ENCODE data around the gene MACROD2.

Gene MACROD2

DNA sequence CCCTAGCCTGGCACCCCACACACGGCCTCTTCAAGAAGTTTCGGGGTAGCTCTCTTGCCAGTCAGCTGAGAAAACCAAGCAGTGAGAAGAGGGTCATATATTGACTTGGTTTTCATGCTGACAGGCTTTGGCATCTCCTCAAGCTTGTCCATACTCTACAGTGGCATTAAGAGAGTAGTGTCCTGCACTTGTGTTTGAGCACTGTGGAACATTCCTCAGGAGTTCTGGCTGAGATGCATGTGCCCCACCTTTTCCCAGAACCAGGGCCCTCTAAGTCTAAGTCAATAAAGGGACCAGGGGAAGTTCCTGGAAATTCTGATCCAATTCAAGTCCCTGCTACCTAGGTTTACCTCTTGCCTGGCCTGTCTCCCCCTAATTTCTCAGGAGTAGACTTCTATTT, 886.2 kb downstream of the MACROD2 start:
- DNase-seq (ENCODE audit: low read depth), result no peak
- TF ChIP-seq, protein P1, sequence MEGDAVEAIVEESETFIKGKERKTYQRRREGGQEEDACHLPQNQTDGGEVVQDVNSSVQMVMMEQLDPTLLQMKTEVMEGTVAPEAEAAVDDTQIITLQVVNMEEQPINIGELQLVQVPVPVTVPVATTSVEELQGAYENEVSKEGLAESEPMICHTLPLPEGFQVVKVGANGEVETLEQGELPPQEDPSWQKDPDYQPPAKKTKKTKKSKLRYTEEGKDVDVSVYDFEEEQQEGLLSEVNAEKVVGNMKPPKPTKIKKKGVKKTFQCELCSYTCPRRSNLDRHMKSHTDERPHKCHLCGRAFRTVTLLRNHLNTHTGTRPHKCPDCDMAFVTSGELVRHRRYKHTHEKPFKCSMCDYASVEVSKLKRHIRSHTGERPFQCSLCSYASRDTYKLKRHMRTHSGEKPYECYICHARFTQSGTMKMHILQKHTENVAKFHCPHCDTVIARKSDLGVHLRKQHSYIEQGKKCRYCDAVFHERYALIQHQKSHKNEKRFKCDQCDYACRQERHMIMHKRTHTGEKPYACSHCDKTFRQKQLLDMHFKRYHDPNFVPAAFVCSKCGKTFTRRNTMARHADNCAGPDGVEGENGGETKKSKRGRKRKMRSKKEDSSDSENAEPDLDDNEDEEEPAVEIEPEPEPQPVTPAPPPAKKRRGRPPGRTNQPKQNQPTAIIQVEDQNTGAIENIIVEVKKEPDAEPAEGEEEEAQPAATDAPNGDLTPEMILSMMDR (IDR thresholded peaks at IDR 0.05; ENCODE audit: insufficient read depth, low read depth, low read length, missing control alignments), result no peak
- no peak overlapping the region for H3K4me3 ChIP-seq (ENCODE audit: low read depth, low read length)

DNA sequence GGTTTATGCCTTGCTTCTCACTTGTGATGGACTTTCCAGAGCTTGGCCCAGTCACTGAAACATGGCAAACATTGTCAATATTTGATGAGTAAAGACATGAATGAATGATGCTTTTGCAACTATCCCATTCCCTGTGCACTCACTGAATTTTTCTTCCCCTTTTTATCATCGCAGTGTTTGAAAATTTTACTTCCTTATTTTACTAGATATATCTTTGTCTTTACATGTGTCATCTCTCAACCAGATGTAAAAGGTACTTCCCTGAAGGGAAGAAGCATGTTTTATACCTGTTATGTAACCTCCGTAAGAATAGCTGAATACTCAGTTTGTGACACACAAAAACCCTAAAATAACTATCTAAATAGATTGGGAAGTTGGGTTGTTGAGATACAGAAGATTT, 886.8 kb downstream of the MACROD2 start:
- TF ChIP-seq, protein P1 (IDR thresholded peaks at IDR 0.05; ENCODE audit: insufficient read depth, low read depth, low read length, missing control alignments), result no peak
- no peak overlapping the region for H3K4me3 ChIP-seq (ENCODE audit: low read depth, low read length)
- no peak for DNase-seq (ENCODE audit: low read depth)

DNA sequence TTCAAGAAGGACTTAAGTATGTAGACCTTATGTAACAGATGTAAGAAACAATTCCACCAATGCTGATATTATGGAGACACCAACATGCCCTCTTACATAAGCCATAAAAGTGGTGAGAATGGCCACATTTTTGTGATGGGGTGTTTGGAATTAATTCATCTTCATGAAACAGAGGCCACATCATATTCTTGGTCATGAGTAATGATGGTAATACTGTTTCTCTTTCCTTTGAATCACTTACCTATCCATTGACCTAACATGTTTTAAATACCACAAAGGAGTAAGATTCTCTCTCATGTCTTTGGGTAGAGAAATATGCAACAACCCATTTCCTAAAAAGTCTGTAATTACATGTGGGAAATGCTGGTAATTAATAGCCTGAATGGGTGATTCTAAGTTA, 887.5 kb downstream of the MACROD2 start:
- TF ChIP-seq, protein P1 (IDR thresholded peaks at IDR 0.05; ENCODE audit: insufficient read depth, low read depth, low read length, missing control alignments), result no peak
- no peak overlapping the region for H3K4me3 ChIP-seq (ENCODE audit: low read depth, low read length)
- DNase-seq (ENCODE audit: low read depth), result no peak

DNA sequence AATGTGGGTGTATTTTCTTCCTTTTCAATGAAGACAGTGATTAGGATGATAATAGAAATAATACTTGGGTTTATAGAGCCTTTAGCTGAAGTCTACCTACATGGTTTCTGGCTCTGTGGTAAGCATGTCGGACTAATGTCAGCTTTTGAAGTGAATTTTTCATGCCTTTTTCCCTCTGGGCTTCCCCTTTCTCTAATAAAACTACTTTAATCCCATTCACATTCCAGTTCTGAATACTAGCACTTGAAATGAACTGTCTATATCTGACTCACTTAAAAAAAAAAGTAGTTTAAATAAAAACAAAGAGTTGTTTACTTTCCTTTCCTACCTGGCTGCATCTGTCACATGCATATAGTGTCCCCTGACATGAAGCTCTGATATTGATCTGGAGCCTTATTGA, 888.0 kb downstream of the MACROD2 start:
- no peak for DNase-seq (ENCODE audit: low read depth)
- H3K4me3 ChIP-seq (ENCODE audit: low read depth, low read length), result no peak overlapping the region
- TF ChIP-seq, protein P1 (IDR thresholded peaks at IDR 0.05; ENCODE audit: insufficient read depth, low read depth, low read length, missing control alignments), result no peak

DNA sequence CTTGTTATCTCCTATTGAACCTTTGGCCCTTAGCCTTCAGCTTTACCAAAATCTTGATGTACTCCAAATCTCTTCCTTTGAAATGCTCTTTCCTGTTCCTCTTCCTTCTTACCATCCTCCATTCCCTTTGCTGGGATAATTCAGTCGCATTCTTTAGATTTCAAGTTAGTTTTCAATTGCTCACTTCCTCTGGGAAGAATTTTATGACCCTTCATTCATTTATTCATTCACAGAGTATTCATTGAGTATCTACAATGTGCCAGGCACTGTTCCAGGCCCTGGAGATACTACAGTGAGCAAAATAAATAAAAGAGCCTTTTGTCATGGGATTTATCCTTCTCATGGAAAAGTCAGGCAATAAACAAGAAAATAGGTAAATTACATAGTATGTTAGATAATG, 890.3 kb downstream of the MACROD2 start:
- no peak overlapping the region for H3K4me3 ChIP-seq (ENCODE audit: low read depth, low read length)
- no peak for DNase-seq (ENCODE audit: low read depth)
- TF ChIP-seq, protein P1 (IDR thresholded peaks at IDR 0.05; ENCODE audit: insufficient read depth, low read depth, low read length, missing control alignments), result no peak

DNA sequence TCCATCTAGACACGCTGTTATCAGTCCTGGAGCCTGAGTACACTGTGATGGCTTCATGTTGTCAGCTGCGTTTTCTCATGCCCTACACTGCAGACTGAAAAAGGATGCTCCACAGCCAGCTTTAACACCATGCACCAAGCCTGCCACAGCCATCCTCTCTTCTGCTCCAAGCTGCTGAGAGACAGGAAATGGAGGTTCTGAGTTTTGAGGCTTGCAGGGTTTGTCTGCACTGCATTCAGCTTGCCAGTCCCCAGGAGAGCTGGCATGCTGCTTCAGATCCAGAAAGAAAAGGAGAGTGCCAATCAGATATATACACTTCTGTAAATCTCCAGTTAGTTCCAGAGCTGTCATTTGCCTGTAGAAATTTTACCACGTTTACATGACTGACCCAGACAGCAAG, 892.8 kb downstream of the MACROD2 start:
- H3K4me3 ChIP-seq (ENCODE audit: low read depth, low read length), result no peak overlapping the region
- TF ChIP-seq, protein P1 (IDR thresholded peaks at IDR 0.05; ENCODE audit: insufficient read depth, low read depth, low read length, missing control alignments), result no peak
- no peak for DNase-seq (ENCODE audit: low read depth)

DNA sequence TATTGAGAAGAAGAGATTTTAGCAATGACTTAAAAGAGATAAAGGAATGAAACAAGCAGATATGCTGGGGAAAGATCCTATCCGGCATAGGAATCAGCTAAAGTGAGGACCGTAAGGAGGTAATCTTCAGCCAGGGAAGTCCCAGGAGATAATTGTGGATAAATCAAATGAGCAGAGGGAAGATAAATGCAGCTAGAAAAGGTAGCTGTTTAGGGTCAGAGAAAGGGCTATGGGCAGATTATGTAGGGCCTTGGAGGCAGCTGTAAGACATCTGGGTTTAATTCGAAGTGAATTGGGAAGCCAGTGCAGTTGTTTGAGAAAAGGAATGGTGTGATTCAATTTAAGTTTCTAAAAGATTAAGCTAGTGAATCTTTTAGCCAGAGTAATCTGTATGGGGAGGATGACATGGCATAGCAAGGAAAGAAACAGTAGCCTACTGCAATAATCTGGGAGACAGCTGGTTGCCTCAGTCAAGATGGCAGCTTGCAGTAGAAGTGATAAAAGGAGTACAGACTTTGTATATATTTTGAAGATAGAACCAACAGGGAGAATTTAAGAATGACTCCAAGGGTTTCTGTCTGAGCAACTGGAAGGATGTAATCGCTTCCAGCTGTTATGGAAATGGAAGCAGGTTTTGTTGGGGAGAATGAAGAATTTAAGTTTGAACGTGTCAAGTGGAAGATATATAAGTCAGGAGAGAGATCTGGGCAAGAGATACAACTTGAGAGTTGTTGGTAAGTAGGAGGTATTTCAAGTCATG, 894.4 kb downstream of the MACROD2 start:
- TF ChIP-seq, protein P1 (IDR thresholded peaks at IDR 0.05; ENCODE audit: insufficient read depth, low read depth, low read length, missing control alignments), result no peak
- H3K4me3 ChIP-seq (ENCODE audit: low read depth, low read length), result no peak overlapping the region
- DNase-seq (ENCODE audit: low read depth), result no peak
